HG02798 (cell line): Measurements from ENCODE around the gene RNF6.
"Not testable (repeated sequence)": the region's sequence is repeated elsewhere in the genome, so short reads cannot be mapped to it uniquely, and the experiment has no call there.

Source experiments
- ATAC-seq: cut with Tn5 transposase; IDR thresholded peaks from one replicate; pipeline ENCODE4 v1.9.1; 2021; ENCODE audit warnings: mild to moderate bottlenecking; ENCODE audit not compliant: unreplicated experiment, poor library complexity

RNF6 gene

GRCh38 chr13:26221721-26222519, at the start of gene RNF6:
TSS of gene RNF6 (minus strand) at chr13:26222314. CDS start at chr13:26219649, 2,665 bp downstream.
- peak; percentile 98 for ATAC-seq

DNA sequence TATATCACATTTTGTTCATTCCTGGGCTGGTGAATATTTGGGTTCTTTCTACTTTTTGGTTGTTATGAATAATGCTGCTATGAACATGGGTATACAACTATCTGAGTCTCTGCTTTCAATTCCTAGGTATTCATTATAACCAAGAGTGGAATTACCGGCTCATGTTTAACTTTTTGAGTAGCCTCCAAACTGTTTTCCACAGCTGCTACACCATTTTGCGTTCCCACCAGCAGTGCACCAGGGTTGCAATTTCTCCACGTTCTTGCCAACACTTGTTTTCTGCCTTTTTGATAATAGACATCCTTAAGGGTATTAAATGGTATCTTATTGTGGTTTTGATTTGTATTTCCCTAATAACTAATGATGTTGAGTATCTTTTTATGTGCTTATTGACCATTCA, 48.6 kb upstream of the RNF6 start:
- no peak for ATAC-seq

- no peak for ATAC-seq
Observed at GRCh38 chr13:26266311-26266710, 44.2 kb upstream of the RNF6 start.

GRCh38 chr13:26262156-26262555, 40.0 kb upstream of the RNF6 start:
- no peak for ATAC-seq

- ATAC-seq: no peak
Observed at GRCh38 chr13:26259634-26260033, 37.5 kb upstream of the RNF6 start.

GRCh38 chr13:26257049-26257448, 34.9 kb upstream of the RNF6 start:
- no peak for ATAC-seq

DNA sequence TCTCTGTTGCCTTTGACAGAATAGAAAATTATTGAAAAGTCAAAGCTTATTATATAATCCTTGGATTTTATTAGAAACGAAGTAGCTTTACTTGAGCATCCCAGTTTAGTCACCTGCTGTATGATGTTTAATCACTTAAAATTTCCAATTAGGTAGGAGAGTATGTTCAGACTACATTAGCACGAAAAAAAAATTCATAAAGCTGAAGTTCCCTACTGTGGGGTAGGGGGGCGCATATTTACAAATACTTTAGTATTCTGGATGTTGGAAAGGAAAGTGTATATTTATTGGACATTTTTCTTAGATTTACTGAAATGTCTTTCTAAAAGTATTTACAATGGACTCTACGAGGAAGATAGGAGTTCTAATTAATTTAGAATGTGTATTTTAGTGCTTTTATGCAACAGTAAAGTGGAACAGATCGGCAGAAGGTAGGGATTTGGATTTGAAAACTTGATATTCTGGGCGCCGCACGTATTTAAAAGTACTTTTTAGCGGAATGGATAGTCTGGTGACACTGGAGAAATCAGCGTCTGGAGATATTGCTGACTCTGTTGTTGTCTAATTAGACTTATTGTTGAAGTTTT, 33.7 kb upstream of the RNF6 start:
- no peak for ATAC-seq

- no peak for ATAC-seq
Observed at GRCh38 chr13:26255115-26255514, 33.0 kb upstream of the RNF6 start.

DNA sequence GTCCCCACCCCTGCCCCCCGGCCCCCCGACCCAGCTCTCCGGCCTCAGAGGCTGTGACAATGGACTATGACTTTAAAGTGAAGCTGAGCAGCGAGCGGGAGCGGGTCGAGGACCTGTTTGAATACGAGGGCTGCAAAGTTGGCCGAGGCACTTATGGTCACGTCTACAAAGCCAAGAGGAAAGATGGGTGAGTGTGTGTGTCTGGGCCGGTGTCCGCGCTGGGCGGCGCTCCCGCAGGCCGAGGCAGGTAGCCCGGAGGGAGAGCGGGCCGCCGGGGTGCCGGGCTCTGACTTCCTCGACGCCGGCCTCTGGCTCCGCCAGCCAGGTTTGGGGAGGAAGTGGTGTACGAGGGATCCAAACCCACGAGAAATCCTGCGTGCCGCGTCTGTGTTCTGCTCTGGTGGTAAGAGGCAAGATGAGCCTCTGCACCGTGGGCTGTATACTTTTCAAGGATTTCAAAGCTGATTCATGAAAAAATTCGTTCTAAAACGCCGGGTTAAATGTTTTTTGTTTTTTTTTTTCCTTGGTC, 32.5 kb upstream of the RNF6 start:
- peak; percentile 43 for ATAC-seq

- peak; percentile 89 for ATAC-seq
Observed at GRCh38 chr13:26253787-26254582, 31.9 kb upstream of the RNF6 start, which contains the start of gene CDK8. TSS of gene CDK8 (plus strand) at chr13:26254129. CDS start at chr13:26254642, 513 bp downstream.

GRCh38 chr13:26253262-26253786, 31.2 kb upstream of the RNF6 start:
- no peak for ATAC-seq

GRCh38 chr13:26252006-26252405, 29.9 kb upstream of the RNF6 start:
- ATAC-seq: not testable (repeated sequence)

DNA sequence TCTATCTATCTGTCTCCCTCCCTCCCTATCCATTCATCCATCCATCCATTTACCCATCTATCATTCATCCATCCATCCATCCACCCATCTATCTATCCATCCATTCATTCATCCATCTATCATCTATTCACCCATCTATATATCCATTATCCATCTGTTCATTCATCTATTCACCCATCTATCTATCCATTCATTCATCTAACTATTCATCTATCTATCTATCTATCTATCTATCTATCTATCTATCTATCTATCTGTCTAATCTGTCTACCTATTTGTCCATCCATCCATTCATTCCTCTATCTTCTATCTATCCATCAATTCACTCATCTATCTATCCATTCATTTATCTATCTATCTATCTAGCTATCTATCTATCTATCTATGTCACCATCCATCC, 27.4 kb upstream of the RNF6 start:
- ATAC-seq: no peak

DNA sequence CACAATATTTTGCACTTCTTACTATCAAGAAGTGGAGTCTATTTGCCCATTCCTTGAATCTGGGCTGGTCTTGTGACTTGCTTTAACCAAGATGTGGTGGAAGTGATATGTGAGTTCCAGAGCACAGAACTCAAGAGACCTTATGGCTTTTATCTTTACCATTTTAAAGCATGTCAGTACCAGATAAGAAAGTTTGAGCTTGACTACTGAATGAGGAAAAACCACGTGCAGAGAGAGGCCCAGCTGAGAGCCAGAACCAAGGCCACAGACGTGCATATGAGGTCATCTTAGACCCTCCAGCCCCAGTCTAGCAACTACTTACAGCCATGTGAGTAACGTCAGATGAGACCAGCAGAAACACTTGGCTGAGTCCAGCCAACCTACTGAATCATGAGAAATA, 25.5 kb upstream of the RNF6 start:
- ATAC-seq: no peak

GRCh38 chr13:26247011-26247410, 24.9 kb upstream of the RNF6 start:
- no peak for ATAC-seq

GRCh38 chr13:26246154-26246553, 24.0 kb upstream of the RNF6 start:
- ATAC-seq: no peak

DNA sequence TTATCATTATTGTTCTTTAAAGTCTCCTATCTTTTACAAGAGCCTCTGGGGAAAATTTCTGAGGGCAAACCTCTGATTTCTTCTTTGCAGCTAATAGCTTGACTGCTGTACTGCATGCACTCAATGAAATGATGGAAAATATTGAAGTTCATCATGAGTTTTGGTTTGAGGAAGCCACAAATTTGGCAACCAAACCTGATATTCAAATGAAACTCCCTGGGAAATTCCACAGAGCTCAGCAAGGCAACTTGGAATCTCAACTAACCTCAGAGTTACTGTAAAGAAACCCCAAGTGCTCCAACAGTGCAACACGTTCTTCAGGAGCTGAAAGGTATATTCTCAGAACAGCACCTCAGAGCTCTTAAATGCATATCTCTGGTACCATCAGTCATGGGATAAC, 14.2 kb upstream of the RNF6 start:
- ATAC-seq: no peak

DNA sequence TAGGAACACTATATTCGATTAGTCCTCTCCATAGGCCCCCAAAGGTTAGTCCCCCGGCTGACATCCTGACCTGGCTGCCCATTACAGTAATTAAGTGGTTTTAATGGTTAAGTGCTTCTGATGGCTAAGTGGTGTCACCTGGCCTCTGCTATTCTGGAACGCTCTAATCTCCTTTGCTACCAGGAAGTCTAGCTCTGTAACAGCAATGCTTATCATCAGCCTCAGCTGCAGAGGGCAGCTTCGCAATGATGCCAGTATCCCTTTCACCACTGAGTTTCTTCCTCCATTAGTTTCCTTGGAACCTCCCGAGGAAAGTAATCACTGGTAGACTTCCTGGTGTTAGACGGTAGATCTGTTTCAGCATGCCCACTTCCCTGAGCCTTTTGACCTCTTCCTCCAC, 8.6 kb upstream of the RNF6 start:
- ATAC-seq: no peak

- ATAC-seq: no peak
Observed at GRCh38 chr13:26229080-26229615, 7.0 kb upstream of the RNF6 start.

- ATAC-seq: no peak
Observed at GRCh38 chr13:26228096-26228495, 6.0 kb upstream of the RNF6 start.
